ENCODE results near the gene PIP4K2A. TPM values are rescaled to one million over a fixed set of nuclear protein-coding genes. Genes with fewer than 3 reads are reported as not detected.
"Not testable (repeated sequence)": the region's sequence is repeated elsewhere in the genome, so short reads cannot be mapped to it uniquely, and the experiment has no call there.

Gene PIP4K2A
- total RNA-seq, 2 donors from 2014 or later = 42.6 to 58.6 TPM

DNA sequence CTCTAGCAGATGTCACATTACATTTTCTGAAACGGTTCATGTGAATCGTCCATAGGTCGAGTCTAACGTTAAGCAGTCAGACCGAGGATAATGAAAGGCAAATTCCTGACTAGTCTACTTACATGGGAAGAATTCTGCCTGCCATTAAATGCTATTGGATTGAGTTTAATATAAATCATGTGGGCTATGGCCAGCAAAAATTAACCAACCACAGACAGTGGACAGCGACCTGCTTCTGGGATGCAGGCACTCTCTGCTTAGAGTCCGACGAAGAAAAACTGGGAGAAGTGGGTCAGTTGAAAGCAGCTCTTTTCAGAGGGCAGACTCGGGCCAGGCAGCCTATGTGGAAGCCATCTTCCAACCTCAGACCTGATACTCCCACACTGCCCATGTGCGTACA is 16.6 kb downstream of the PIP4K2A start:
- Histone ChIP-seq H3K27ac (no peak overlapping the region), H3K9me3 (no peaks in the 10 kb centered on the region), H3K36me3 (no peaks in the 10 kb centered on the region), H3K4me3 (no peak overlapping the region), H3K27me3 (replicated peaks; ENCODE audit: insufficient read depth) (no peaks in the 10 kb centered on the region), H3K4me1 (ENCODE audit: control insufficient read depth in 1 of 2, low read depth in 2 of 2) (peaks cover 39 to 70% of the 10 kb centered on the region in 2 donors)
- no peak for ATAC-seq (ENCODE audit: insufficient number of reproducible peaks, low FRiP score, low read depth)
- no peak for DNase-seq (ENCODE audit: low spot score)
- TF ChIP-seq, protein P1, sequence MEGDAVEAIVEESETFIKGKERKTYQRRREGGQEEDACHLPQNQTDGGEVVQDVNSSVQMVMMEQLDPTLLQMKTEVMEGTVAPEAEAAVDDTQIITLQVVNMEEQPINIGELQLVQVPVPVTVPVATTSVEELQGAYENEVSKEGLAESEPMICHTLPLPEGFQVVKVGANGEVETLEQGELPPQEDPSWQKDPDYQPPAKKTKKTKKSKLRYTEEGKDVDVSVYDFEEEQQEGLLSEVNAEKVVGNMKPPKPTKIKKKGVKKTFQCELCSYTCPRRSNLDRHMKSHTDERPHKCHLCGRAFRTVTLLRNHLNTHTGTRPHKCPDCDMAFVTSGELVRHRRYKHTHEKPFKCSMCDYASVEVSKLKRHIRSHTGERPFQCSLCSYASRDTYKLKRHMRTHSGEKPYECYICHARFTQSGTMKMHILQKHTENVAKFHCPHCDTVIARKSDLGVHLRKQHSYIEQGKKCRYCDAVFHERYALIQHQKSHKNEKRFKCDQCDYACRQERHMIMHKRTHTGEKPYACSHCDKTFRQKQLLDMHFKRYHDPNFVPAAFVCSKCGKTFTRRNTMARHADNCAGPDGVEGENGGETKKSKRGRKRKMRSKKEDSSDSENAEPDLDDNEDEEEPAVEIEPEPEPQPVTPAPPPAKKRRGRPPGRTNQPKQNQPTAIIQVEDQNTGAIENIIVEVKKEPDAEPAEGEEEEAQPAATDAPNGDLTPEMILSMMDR (IDR thresholded peaks at IDR 0.05) = no peak

DNA sequence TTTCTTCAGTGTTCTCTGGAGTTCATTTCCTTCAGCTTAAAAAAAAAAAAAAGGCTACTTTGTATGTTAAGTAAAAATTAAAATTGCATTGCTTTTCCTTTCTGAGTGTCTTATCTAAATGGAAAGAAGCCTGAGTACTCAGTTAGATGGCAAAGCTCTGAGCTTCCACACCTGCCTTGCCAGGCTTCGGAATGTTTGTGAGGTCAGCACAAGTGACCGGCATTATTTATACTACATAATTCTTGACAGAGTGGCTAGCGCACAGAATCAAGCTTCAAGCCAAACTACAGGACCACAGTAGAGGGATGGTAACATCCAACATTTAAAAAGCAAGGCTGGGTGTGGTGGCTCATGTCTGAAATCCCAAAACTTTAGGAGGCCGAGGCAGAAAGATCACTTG is 17.3 kb downstream of the PIP4K2A start:
- TF ChIP-seq, protein P1 (IDR thresholded peaks at IDR 0.05) = no peak
- Histone ChIP-seq H3K27me3 (replicated peaks; ENCODE audit: insufficient read depth) (no peaks in the 10 kb centered on the region), H3K36me3 (no peaks in the 10 kb centered on the region), H3K27ac (no peak overlapping the region), H3K9me3 (no peaks in the 10 kb centered on the region), H3K4me3 (no peak overlapping the region), H3K4me1 (ENCODE audit: control insufficient read depth in 1 of 2, low read depth in 2 of 2) (peaks cover 39 to 64% of the 10 kb centered on the region in 2 donors)
- DNase-seq (ENCODE audit: low spot score) = no peak
- ATAC-seq (ENCODE audit: insufficient number of reproducible peaks, low FRiP score, low read depth) = no peak

DNA sequence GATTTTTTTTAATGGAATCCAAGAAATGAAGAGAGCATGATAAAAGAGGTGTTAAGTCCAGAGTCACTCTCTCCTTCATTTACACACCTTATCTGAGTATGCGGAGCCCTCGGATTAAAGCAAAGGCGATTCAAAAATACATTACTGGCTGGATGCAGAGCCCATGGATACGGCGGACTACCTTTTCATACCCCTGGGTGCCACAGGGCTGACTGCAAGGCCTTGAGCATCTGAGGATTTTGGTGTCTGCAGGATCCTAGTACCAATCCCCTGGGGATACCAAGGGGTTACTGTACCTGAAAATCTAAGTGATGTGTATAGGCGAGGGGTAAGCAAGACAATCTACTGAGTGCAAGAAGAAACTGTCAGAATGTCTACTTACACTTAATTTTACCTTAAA is 20.5 kb downstream of the PIP4K2A start:
- no peak for DNase-seq (ENCODE audit: low spot score)
- TF ChIP-seq, protein P1 (IDR thresholded peaks at IDR 0.05) = no peak

DNA sequence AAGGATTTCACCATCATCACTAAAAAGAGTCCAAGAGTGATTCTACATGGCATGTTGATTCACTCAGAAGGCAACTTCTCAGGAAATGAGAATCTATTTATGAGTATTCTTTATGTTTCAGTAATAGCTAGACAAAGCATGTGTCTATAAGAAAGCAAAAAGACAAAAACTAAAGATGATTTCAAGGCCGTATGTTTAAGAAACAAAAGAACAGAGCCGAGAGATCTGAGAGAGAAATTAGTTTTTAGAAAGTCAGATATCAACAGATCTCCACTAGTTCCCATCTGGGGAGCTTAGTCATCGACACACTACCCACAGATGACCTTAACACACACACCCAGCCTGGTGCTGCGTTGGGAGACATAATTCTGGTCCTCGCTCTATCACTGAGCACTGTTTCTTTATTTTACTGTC is 21.0 kb downstream of the PIP4K2A start:
- no peaks in the 10 kb centered on the region for H3K27me3 ChIP-seq (replicated peaks; ENCODE audit: insufficient read depth)
- TF ChIP-seq, protein P1 (IDR thresholded peaks at IDR 0.05) = no peak
- no peak for ATAC-seq (ENCODE audit: insufficient number of reproducible peaks, low FRiP score, low read depth)
- H3K9me3 ChIP-seq = no peaks in the 10 kb centered on the region
- H3K4me3 ChIP-seq = no peak overlapping the region
- H3K36me3 ChIP-seq = no peaks in the 10 kb centered on the region
- H3K4me1 ChIP-seq (ENCODE audit: control insufficient read depth in 1 of 2, low read depth in 2 of 2) = peaks cover 37 to 70% of the 10 kb centered on the region in 2 donors
- DNase-seq (ENCODE audit: low spot score) = no peak
- no peak overlapping the region for H3K27ac ChIP-seq

More for the DNA sequence above, 20.5 kb downstream of the PIP4K2A start:
- Histone ChIP-seq H3K4me3 (no peak overlapping the region), H3K27ac (no peak overlapping the region), H3K9me3 (no peaks in the 10 kb centered on the region), H3K36me3 (no peaks in the 10 kb centered on the region), H3K27me3 (replicated peaks; ENCODE audit: insufficient read depth) (no peaks in the 10 kb centered on the region), H3K4me1 (ENCODE audit: control insufficient read depth in 1 of 2, low read depth in 2 of 2) (peaks cover 42 to 74% of the 10 kb centered on the region in 2 donors)
- ATAC-seq (ENCODE audit: insufficient number of reproducible peaks, low FRiP score, low read depth) = no peak

DNA sequence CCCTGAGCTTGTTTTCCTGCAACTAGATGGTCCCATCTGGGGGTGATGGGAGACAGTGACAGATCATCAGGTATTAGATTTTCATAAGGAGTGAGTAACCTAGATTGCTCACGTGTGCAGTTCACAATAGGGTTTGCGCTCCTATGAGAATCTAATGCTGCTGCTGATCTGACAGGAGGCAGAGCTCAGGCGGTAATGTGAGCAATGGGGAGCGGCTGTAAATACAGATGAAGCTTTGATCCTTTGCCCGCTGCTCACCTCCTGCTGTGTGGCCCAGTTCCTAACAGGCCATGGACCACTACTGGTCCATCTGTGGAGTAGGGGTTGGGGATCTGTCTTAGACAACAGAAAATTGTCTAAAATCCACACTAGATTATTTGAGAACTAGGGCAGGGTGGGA is 22.3 kb downstream of the PIP4K2A start:
- not testable (repeated sequence) for H3K27ac ChIP-seq; H3K36me3 ChIP-seq; H3K9me3 ChIP-seq; ATAC-seq (ENCODE audit: insufficient number of reproducible peaks, low FRiP score, low read depth); H3K27me3 ChIP-seq (replicated peaks; ENCODE audit: insufficient read depth); H3K4me3 ChIP-seq; DNase-seq (ENCODE audit: low spot score)
- H3K4me1 ChIP-seq (ENCODE audit: control insufficient read depth in 1 of 2, low read depth in 2 of 2) = peaks cover 30 to 57% of the 10 kb centered on the region in 2 donors
